ENCODE measurements around the gene MYO15B. TPM values are rescaled to one million over a fixed set of nuclear protein-coding genes. Genes with fewer than 3 reads are reported as not detected.

The MYO15B gene
- total and polyA plus RNA-seq, 2 experiments from 2014 or later = 21.3 to 101 TPM

GRCh38 chr17:75645501-75645888 is 57.9 kb downstream of the MYO15B start:
- Histone ChIP-seq H3K27ac (no peak overlapping the region), H3K9me3 (ENCODE audit: low read depth) (no peaks in the 10 kb centered on the region), H3K4me1 (ENCODE audit: low read depth) (no peaks in the 10 kb centered on the region), H3K4me3 (no peak overlapping the region), H3K27me3 (no peaks in the 10 kb centered on the region), H3K36me3 (peaks cover 8% of the 10 kb centered on the region)
- no peak for DNase-seq (ENCODE audit: low read depth in 1 of 2, low spot score in 1 of 2)
- TF ChIP-seq CTCF (IDR thresholded peaks at IDR 0.05; ENCODE audit: low read depth, low read length) = no peak

- no peaks in the 10 kb centered on the region for H3K4me1 ChIP-seq (ENCODE audit: low read depth)
- H3K27me3 ChIP-seq = no peaks in the 10 kb centered on the region
- H3K36me3 ChIP-seq = peaks cover 12% of the 10 kb centered on the region
- no peak overlapping the region for H3K27ac ChIP-seq
- DNase-seq (ENCODE audit: low read depth in 1 of 2, low spot score in 1 of 2) = no peak
- no peak overlapping the region for H3K4me3 ChIP-seq
- no peaks in the 10 kb centered on the region for H3K9me3 ChIP-seq (ENCODE audit: low read depth)
- no peak for TF ChIP-seq CTCF (IDR thresholded peaks at IDR 0.05; ENCODE audit: low read depth, low read length)
These were observed 58.5 kb downstream of the MYO15B start for GRCh38 chr17:75645889-75646637.

GRCh38 chr17:75646638-75646992 is 59.0 kb downstream of the MYO15B start:
- no peaks in the 10 kb centered on the region for H3K27me3 ChIP-seq
- no peak overlapping the region for H3K4me3 ChIP-seq
- no peaks in the 10 kb centered on the region for H3K4me1 ChIP-seq (ENCODE audit: low read depth)
- H3K9me3 ChIP-seq (ENCODE audit: low read depth) = no peaks in the 10 kb centered on the region
- H3K36me3 ChIP-seq = peaks cover 12% of the 10 kb centered on the region
- no peak for TF ChIP-seq CTCF (IDR thresholded peaks at IDR 0.05; ENCODE audit: low read depth, low read length)
- DNase-seq (ENCODE audit: low read depth in 1 of 2, low spot score in 1 of 2) = no peak
- H3K27ac ChIP-seq = no peak overlapping the region

GRCh38 chr17:75647061-75647460 is 59.5 kb downstream of the MYO15B start:
- H3K9me3 ChIP-seq (ENCODE audit: low read depth) = no peaks in the 10 kb centered on the region
- H3K4me3 ChIP-seq = no peak overlapping the region
- H3K4me1 ChIP-seq (ENCODE audit: low read depth) = no peaks in the 10 kb centered on the region
- H3K36me3 ChIP-seq = peaks cover 14% of the 10 kb centered on the region
- no peak for DNase-seq (ENCODE audit: low read depth in 1 of 2, low spot score in 1 of 2)
- no peak overlapping the region for H3K27ac ChIP-seq
- H3K27me3 ChIP-seq = no peaks in the 10 kb centered on the region
- no peak for TF ChIP-seq CTCF (IDR thresholded peaks at IDR 0.05; ENCODE audit: low read depth, low read length)

- Histone ChIP-seq H3K4me1 (ENCODE audit: low read depth) (no peaks in the 10 kb centered on the region), H3K9me3 (ENCODE audit: low read depth) (no peaks in the 10 kb centered on the region), H3K27me3 (no peaks in the 10 kb centered on the region), H3K27ac (no peak overlapping the region), H3K36me3 (peaks cover 14% of the 10 kb centered on the region), H3K4me3 (no peak overlapping the region)
- no peak for TF ChIP-seq CTCF (IDR thresholded peaks at IDR 0.05; ENCODE audit: low read depth, low read length)
- DNase-seq (ENCODE audit: low read depth in 1 of 2, low spot score in 1 of 2) = no peak
These were observed 60.3 kb downstream of the MYO15B start for GRCh38 chr17:75647921-75648320.
